Midbrain (tissue), 1 donor: Measurements from ENCODE around the gene CFAP91.
"Not testable (repeated sequence)": the region's sequence is repeated elsewhere in the genome, so short reads cannot be mapped to it uniquely, and the experiment has no call there.

Experiments
- DNase-seq: peaks from one replicate; lab custom pipeline; 2025; lab: John Stamatoyannopoulos, UW

CFAP91 gene

GRCh38 chr3:119677641-119677934 lies 25.2 kb upstream of the CFAP91 start:
- no peak for DNase-seq

DNA sequence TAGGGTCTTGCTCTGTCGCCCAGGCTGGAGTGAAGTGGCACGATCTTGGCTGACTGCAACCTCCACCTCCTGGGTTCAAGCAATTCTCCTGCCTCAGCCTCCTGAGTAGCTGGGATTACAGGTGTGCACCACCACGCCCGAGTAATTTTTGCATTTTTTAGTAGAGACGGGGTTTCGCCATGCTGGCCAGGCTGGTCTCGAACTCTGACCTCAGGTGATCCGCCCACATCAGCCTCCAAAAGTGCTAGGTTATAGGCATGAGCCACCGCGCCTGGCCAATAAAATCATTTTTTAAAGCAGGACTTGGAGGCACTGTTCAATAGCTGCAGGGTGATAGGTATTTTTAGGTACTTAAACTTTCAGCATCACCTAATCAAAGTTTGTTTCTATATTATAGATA lies 24.6 kb upstream of the CFAP91 start:
- DNase-seq, result not testable (repeated sequence)

DNA sequence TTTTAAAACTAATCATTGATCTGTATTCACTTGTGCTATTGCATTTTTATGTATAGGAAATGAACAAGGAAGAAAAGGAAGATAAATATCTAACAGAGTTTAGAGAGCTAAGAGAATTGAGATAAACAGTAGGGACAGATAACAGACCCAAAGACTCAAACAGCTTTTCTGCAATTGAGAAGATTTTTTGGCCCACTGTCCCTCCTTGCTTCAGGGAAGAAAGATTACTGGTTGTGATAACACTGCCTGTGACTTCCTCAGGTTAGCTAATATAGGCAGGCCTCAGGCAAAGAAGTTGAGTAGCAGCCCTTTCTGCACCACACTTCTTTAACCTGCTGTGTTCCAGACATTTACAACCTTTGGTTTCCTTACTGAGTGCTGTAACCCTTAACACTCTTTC lies 22.9 kb upstream of the CFAP91 start:
- DNase-seq, result no peak

GRCh38 chr3:119681279-119681678 lies 21.5 kb upstream of the CFAP91 start:
- no peak for DNase-seq

GRCh38 chr3:119683421-119683820 lies 19.4 kb upstream of the CFAP91 start:
- no peak for DNase-seq

DNA sequence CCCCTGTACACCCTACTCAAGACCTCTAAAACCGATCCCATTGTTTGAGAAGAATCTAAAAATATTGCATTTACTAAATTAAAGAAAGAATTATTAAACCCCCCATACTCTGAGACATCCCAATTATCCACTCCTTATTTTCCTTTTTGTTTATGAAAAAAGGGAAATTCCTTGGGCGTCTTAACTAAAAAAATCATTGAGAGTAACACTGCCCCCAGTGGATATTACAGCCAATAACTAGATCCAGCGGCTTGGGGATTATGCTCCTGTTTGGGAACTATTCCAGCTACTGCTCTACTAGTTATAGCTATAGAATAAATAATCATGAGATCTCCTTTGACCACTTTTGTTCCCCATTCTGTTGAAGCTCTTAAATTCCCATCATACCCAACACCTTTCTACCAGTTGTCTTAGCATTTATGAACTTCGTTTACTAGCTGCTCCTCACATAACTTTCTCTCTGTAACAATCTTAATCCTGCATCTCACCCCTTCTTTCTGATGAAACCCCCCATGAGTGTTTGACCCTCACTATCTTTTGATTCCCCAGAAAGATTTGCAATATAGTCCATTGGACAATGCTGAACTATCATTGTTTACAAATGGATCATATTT lies 12.7 kb upstream of the CFAP91 start:
- DNase-seq, result no peak

- DNase-seq, result no peak
These were observed 7.3 kb upstream of the CFAP91 start for GRCh38 chr3:119695480-119695879.

- DNase-seq, result no peak
These were observed 5.4 kb upstream of the CFAP91 start for GRCh38 chr3:119697394-119697793.

DNA sequence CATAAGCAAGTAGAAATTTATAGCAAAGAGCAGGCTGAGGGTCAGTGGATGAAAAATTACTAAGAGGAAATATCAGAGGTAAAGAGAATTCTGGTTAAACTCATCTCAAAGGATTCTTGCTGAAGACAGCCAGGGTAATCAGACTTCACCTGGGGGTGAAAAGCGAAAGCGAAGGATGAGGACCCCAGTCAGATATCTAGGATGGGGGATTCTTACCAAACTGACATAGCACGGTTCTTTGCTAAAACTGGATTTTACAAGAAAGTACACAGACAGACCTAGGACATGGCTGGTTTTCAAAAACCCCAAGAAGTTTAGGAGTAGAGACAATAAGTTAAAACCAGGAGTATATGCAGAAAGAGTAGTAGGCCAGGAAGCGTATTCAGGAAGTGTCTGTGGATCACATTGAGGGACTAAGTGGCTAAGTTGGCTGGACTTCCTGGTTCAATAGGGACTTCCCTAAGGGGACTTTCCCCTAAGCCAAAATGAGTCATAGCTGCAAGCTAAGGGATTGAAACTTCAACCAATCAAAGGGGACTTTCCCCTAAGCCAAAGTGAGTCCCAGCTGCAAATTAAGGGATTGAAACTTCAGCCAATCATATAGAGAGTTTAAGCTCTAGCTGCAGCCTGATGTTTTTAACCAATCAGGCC lies 2.4 kb upstream of the CFAP91 start:
- DNase-seq, result no peak

DNA sequence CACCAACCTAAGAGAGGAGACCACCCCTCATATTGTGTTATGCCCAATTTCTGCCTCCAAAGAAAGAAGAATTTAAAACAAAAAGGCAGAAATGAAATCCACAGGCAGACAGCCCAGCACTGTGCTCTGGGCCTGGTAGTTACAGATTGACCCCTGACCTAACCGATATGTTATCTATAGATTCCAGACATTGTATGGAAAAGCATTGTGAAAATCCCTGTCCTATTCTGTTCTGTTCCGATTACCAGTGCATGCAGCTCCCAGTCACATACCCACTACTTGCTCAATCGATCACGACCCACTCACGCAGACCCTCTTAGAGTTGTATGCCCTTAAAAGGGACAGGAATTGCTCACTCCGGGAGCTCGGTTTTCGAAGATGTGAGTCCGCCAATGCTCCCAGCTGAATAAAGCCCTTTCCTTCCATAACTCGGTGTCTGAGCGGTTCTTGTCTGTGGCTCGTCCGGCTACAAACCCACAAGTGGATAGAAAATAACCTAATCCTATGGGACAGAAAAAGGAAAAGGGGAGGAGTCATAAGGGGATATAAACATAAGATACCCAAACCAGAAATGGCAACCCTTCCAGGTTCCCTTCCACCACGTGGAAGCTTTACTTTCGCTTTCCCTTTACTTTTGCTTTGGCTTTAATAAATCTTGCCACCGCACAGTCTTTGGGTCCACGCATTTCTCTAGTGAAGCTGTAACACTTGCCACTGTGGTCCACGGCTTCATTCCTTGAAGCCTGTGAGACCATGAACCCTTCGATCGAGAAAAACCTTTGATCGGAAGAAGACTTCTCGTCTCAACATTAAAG lies 1.7 kb upstream of the CFAP91 start:
- no peak for DNase-seq

GRCh38 chr3:119703820-119704531 lies 1.2 kb downstream of the CFAP91 start:
- no peak for DNase-seq

DNA sequence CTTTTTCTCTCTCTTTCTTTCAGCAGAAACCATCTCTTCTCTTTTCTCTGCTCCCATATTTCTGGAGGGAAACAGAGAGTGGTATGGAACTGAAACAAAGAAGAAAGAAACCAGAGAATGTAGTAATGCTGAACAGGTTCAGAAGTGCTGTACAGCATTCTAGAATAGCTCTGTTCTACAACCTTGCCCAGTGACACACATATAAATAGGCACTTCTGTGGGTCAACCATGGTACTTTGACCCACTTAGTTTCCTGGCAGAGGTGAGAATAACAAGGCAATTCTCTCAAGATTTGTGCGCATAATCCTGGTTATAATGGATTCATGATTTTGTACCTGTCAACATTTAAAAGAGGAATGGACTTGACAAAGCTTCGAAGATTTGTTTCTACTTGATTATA lies 12.3 kb downstream of the CFAP91 start:
- no peak for DNase-seq

DNA sequence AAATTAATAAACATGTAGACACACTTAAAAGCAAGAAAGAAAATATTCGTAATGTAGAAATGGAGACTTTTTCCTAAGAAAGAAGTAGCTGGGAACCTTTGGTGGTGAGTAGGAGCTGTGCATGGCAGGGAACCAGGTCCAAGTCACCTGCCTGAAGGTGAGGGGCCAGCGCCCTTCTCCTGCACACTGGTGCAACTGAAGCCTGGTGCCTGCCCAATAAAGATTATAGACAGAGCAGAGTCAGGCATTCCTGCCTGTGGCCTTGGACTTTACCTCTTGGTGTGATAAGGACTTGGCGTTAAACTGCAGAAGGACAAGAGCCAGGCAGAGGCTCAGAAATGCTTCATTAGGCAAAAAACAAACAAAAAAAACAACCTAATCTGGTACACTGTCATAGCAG lies 14.2 kb downstream of the CFAP91 start:
- DNase-seq, result no peak

- no peak for DNase-seq
These were observed 14.7 kb downstream of the CFAP91 start for GRCh38 chr3:119717520-119717919.

- DNase-seq, result no peak
These were observed 20.2 kb downstream of the CFAP91 start for GRCh38 chr3:119723022-119723421.

- DNase-seq, result no peak
These were observed 24.1 kb downstream of the CFAP91 start for GRCh38 chr3:119726909-119727308.

GRCh38 chr3:119729996-119730395 lies 27.2 kb downstream of the CFAP91 start:
- no peak for DNase-seq

DNA sequence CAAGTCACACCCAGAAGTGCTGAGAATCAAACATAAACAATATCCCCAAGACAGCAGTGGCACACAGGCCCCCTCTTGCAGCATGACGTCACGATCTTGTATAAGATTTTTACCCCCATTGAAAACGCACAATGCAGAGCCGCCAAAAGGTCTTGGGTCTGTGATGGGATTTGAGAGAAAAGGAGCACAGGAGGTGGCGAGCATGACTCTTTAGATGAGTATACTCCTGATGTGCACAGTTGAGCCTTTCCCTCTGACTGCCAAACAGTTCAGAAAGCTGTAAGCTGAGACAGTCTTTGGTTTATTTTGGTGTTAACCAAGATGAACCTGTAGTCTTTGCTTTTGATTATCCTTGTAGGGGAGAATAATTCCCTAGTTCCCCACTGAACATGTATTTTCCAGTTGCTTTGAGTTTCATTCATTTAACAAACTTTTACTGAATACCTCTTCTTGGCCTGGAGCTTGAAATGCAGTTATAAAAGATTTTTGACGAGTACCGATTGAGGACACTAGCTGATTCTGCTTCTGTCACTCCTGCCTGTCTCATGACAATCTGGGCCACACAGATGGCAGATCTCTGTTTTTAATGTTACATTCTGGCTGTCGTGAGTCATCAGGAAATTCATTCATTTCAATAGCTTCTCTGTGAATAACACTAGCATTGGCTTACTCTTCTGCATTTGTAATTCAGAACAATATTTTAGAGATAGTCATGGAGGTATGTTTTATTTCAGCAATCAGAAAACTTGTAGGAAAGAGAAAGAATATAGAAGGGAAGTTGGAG lies 28.9 kb downstream of the CFAP91 start:
- no peak for DNase-seq

DNA sequence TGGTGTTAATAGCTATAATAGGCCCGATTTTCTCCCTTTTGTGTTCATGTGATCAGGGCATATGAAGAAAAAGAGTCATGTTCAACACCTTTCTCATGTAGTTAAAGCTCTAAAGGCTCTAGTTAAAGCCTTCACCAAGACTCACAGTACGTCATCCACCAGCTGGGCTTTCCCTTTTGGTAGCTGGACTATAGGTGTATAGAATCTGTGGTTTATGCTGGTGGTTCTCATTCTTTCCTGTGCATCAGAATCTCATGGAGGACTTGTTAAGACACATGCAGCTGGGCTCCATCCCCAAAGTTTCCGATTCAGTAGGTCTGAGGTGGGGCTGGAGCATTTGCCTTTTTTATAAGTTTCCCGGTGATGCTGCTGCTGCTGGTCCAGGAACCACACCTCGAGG lies 31.0 kb downstream of the CFAP91 start:
- no peak for DNase-seq

DNA sequence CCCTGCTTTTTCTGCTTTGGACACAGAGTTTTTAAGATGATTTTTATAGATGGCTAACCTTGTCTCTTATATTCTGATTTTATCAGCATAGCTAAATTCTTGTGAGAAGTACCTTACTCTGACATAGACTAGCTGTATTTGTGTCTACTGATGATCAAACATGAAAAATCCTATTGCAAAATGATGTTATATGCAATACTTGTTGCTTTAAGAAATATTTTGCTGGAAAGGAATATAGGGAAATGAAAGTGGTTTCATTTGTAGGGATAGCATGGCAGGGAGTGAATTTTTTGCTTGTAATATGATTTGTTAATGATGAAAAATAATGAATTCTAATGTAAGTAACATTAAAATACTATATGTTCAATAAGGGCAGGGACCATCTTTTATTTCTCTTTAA lies 35.9 kb downstream of the CFAP91 start:
- no peak for DNase-seq

DNA sequence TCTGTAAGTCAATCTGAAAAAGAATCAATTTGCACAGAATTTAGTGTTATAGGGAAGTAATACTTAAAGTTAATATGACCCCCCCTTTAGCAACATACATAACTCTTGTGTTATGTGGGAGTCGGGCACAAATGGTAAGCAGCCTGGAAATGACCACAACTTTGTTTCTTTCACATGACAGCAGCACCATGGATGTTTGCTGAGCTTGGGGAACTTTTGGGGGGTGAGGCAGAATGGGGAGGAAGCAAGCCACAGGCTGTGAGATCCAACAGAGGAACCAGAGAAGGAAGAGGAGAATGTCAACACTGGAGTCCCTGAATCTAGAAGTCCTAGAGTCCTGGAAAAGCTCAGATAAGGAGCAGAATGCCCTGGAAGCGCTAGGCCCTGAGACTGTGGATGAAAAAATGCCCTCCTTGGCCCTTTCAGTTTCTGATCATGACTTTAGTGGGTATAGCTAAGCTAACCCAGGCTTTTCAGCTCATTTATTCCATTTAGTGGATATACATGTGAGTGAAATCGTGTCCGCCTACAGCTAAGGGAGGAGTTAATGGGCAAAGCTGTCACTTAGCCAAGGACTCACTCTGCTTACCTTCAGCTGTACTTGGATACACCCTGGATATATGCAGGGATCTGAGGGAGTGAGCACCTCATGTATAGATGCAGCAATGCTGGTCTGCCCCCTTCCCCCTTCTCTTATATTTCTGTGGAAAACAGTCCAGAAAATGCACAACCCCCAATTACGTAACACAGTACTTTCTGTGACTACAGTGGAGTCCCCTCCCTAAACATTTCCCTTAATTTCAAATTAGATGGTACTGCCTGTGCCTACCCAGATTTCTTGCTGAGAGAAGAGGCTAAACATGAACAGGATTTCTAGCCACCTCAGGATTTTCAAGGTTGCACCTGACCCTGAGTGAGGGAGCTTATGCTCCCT lies 39.1 kb downstream of the CFAP91 start:
- no peak for DNase-seq
